Cerebellar nuclear complex (tissue), 1 donor: Measurements from ENCODE around the gene ZNF768.
"Not testable (repeated sequence)": the region's sequence is repeated elsewhere in the genome, so short reads cannot be mapped to it uniquely, and the experiment has no call there.

Experiments used
- DNase-seq, 2 experiments: peaks; one replicate each; lab custom pipeline; 2025; lab: John Stamatoyannopoulos, UW

Gene ZNF768

DNA sequence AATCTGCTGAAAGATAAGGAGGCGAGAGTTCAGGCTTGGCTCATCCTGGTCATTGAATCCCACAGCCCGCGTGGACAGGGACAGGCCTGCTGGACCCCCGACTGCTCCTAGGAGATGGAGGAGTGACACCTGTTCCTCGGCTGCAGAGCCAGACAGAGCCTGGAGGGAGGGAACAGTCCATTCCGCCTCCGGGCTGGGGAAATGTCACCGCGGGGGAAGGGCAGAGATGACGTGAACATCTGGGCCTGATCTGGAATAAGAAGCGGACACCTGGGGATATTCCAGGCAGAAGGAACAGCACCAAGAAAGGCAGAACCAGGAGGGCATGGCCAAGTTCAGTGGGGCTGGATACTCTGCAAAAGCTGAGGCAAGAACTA lies 6.8 kb upstream of the ZNF768 start:
- no peak for DNase-seq

DNA sequence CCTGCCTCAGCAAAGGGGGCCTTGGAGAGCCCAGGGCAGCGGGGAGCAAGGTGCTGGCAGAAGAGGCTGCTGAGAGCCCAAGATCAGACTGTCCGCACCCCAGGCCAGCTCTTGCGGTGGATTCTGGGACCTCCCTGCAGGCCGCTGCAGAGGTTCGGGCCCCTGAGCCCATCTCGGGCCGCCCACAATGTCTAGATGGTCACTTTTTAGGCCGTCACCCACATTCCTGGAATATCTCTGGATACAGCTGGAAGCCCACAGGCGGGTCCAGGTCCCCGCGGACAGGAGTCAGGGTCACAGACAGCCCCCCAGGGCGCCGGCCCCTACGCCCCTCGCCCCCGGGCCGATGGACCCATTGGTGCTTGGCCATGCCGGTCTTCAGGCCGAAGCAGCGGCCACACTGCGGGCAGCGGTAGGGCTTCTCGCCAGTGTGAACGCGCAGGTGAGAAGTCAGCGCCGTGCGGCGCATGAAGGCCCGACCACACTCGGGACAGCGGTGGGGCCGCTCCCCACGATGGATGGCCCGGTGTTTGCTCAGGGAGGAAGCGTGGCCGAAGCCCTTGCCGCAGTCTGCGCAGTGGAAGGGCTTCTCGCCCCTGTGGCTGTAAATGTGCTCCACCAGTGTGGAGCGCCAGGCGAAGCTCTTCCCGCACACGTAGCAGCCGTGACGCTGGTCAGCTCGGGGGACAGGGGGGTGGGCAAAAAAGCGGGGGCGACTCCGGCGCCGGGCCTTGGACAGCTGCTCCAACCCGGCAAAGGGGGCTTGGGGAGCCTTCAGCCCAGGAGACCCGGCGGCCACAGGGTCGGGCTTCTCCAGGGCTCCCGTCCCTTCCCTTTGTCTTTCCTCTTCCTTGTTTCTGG lies 6.1 kb upstream of the ZNF768 start:
- DNase-seq = no peak

DNA sequence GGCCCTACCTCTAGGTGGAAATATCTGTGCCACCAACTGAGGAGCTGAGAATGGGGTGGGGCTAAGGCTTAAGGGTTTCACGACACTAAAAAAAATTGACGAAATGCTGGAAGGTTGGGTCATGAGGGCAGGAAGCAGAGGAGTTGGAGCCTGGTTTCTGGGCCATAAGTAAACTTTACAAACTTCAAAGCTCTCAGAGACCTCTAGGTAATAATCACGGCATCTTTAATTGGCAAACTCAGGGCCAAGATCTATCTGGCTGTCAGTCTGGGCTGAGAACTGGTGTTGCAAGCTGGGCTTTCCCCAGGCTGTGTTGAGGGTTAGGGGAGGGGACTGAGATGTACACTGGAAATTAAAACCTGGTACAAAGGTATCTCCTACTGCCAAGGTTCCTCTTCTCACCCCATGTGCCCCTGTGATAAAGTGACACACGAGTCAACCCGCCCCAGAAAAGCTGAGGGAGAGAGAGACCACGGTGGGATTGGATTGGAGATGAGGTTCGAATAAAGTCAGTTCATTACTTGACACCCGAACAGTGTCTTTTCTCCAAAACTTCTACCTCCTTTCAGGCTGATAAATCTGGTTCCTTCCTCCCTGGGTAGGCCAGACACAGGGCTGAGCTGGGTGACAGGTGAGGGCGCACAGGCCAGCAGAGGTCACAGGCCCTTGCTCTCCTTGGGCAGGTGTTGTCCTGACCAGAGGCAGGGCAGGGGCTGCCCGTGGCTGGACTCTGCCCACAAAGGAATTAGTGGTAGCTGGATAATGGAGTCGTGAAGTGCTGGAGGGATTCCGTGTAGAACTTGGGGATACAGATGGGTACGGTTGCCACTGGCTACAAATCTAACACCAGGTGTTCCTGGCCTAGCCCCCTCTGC lies 4.0 kb upstream of the ZNF768 start:
- DNase-seq = no peak

DNA sequence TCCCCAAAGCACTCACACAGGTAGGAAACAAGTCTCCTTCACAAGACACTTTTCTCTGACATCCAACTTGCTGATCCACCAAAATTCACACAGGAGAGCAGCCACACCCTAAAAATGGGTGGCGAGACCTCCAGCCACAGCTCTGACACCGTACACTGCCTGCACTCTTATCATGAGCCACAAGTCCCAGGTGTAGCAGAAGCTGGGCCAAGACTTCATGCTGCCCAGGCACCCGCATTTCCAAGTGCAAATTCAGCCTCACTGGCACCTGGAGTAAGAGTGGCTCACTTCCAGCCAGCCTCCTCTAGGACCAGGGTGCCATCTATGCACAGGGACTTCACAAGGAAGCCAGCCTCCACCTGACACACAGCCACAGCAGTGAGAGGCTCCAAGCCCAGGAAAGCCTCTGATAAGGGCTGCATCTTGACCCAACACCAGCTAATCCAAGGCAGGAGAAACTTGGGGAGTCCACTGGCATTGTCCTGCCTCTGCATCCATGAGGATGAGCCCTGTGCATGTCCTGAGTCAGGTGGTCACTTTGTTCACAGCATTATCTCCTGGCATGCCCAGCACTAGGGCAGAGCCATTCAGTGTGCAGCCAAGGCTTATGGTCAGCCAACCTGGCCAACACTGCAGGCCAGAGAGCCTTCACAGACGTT lies 2.6 kb upstream of the ZNF768 start:
- no peak for DNase-seq

GRCh38 chr16:30527635-30528178 lies 1.3 kb upstream of the ZNF768 start:
- no peak for DNase-seq

DNA sequence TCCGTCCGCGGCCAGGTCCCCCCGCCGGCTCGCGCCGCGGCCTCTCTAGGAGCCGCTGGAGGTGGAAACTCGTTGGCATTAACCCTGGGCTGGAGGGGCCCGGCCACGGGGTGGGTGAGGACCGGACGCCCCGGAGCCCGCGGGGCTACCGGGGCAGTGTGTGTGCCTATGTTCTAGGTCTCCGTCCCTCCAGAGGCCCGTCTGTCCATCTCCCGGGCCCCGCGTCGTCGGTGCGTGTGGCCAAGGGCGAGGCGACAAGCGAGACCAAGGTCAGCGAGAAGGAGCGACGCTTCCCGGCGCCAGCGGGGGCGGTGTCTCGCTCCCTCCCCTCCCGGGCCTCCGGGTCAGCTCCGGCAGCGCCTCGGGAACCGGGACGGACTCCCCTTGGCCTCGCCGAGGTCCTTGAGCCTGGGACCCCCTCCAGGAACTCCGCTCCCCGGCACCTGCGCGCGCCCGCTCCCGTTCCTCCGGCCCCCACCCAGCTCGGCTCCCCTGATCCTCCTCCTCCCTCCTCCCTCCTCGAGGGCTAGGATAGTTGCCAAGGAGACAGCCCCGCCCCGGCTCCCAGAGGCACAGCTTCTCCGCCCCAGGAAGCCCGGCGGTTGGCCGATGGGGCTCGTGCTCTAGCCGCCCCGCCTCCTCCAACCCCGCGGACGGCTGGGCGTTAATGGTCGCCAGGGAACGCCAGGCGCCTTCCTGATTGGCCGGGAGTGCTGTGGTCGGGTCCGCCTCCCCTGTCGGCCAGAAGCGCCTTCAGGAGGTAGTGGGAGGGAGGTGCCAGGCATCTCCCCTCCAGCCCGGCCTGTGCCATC lies 663 bp upstream of the ZNF768 start:
- peak; percentile 29 to 86 for DNase-seq

- DNase-seq = no peak
Observed at GRCh38 chr16:30525844-30526136, 576 bp downstream of the ZNF768 start.

- DNase-seq = no peak
Observed at GRCh38 chr16:30524575-30525568, 1.5 kb downstream of the ZNF768 start.

DNA sequence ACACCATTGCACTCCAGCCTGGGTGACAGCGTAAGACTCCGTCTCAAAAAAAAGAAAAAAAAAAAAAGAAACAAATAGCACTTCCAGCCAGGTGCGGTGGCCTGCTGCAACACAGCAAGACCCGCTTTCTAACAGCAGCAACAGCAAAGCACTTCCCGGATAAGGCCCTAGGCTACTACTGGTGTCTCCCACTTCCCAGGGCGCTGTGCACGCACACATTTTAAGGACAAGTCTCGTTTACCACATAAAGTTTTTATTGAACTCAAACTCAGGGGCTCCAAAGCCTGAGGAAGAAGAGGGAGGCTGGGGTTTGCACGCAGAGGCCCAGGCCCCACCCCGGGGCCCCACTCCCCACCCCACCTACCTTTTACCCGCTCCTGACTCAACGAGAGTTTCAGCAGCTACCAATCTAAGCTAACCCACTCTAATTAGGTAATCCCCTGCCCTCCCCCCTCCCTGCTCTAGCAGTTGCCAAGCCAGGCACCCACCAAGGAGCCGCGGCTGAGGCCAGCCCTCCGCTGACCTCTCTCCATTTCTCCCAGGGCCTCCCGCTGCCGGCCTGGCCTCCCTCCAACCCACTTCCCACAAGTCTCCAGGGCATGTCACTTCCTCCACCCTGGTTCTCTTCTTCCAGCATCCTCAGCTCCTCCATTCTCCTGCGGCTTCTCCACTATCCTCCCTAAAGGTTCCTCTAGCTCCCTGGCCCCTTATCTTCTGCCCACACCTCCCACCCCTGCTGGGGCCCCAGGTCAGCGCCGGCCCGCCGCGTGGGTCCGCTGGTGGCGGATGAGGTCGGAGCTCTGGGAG lies 2.4 kb downstream of the ZNF768 start:
- DNase-seq = no peak

DNA sequence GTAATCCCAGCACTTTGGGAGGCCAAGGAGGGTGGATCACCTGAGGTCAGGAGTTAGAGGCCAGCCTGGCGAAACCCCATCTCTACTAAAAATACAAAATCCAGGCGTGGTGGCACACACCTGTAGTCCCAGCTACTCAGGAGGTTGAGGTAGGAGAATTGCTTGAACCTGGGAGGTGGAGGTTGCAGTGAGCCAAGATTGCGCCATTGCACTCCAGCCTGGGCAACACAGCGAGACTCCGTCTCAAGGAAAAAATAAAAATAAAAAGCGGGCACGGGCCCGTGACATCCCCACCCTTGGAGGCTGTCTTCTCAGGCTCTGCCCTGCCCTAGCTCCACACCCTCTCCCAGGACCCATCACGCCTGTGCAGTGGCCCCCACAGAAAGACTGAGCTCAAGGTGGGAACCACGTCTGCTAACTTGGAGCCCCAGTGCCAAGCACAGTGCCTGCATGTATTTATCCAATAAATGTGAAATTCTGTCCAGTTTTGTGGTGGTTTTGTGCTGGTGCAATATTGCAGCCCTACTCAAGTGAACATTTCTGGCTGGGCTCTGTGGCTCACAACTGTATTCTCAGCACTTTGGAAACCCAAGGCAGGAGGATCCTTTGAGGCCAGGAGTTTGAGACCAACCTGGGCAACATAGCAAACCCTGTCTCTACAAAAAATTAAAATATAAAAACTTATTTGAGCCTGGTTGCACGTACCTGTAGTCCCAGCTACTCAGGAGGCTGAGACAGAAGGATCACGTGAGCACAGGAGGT lies 3.5 kb downstream of the ZNF768 start:
- not testable (repeated sequence) for DNase-seq

GRCh38 chr16:30521873-30522641 lies 4.3 kb downstream of the ZNF768 start:
- DNase-seq = no peak

- DNase-seq = no peak
Observed at GRCh38 chr16:30521476-30521872, 4.9 kb downstream of the ZNF768 start.

DNA sequence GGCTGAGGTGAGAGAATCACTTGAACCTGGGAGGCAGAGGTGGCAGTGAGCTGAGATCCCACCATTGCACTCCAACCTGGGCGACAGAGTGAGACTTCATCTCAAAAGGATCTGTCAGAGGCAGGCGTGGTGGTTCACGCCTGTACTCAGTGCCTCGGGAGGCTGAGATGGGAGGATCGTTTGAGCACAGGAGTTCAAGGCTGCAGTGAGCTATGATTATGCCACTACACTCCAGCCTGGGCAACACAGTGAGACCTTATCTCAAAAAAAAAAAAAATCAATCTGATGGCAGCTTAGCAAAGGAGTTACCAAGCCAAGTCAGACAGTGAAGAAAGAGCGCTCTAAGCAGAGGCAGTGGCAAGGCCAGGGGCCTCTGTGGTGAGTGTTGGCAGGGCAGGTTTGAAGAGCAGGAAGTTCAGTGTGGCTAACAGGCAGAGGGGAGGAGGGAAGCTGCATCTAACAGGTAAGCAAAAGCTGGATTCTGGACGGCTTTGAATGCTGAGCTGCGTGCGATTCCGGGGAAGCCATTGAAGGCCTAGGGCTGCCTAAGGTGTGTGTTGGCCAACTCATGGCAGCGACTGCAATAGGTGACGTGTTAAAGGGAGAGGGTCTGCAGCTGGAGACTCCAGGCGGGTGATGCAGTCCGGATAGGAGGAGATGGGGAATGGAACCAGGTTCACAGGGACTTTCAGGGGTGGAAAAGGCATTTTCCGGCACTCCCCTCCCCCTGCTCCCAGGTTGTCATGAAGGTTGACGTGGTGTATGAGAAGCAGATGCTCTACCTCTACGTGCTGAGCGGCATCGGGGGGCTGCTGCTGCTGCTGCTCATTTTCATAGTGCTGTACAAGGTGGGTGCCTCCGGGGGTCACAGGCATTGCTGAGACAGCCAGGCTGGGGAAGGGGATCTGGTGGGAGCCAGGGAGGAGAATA lies 7.0 kb downstream of the ZNF768 start:
- DNase-seq = no peak

DNA sequence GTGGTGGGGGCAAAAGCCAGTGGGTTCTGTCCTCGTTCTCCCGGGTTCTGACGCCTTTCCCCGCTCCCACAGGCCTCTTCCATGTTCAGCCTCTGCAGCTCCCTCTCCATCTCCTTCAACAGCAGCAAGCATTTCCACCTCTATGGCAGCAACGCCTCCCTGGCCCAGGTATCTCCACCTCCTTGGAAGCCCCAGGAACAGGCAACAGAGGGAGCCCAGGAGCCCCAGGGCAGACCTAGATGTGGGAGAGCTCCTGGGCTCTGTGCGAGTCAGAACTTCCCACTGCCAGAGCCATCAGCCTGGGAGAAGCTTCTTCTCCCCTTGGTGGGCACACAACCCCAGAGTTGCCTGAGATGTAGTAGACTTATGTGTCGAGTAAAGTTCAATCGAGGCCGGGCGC lies 7.8 kb downstream of the ZNF768 start:
- no peak for DNase-seq

GRCh38 chr16:30515275-30515674 lies 11.1 kb downstream of the ZNF768 start:
- no peak for DNase-seq

DNA sequence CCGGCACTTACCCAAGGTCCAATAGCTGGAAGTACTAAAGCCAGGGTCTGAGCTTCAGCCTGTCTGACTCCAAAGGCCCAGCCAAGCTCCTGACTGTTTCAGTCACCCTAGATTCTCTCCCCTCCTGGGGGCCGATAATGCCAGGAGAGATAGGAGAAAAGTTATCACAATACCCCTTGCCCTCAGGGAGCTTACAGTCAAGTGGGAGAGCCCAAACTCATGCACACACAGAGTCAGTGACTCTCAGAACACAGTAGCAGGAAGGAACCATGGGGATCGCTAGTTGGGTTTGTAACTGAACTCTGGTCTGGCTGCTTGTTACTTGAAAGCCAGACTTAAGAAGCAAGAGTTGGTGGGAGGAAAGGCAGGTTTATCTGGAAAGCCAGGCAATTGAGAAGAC lies 14.9 kb downstream of the ZNF768 start:
- no peak for DNase-seq

DNA sequence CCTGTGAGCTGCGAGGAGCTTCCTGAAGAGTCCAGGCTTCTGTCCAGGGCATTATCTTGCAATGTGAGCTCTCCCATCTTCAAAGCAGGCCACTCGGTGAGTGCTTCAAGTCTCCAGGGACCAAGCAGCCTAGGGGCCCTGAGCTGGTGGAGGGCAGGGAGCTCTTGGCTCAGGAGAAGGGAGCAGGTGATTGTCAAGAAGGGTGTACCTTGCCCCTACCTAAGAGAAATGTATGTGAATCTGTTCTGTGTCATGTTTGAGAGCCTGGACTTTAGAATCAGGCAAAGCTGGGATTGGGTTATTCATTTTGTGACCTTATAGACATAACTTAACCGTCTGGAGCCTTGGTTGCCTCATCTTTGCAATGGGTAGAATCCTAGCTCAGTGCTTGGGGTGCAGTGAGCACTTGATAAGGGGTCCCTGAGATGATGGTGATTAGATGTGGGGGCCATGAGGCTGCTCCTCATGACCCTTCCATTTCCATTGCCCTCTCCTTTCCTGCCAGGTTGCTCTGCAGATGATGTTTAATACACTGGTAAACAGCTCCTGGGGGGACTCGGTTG lies 15.9 kb downstream of the ZNF768 start:
- DNase-seq = no peak
